Measurements from ENCODE around the gene ZNF396.

Gene ZNF396

GRCh38 chr18:35406666-35407065 lies 29.5 kb upstream of the ZNF396 start:
- Histone ChIP-seq H3K36me3 (ENCODE audit: insufficient read depth, low read length) (no peaks in the 10 kb centered on the region), H3K4me3 (ENCODE audit: low read length) (no peak overlapping the region), H3K4me1 (ENCODE audit: insufficient read depth, low read length) (no peaks in the 10 kb centered on the region), H2AFZ (ENCODE audit: low read depth, low read length) (no peak overlapping the region), H3K27me3 (ENCODE audit: insufficient read depth, low read length) (peaks cover 3% of the 10 kb centered on the region), H3K9me3 (ENCODE audit: low read length) (no peaks in the 10 kb centered on the region)

DNA sequence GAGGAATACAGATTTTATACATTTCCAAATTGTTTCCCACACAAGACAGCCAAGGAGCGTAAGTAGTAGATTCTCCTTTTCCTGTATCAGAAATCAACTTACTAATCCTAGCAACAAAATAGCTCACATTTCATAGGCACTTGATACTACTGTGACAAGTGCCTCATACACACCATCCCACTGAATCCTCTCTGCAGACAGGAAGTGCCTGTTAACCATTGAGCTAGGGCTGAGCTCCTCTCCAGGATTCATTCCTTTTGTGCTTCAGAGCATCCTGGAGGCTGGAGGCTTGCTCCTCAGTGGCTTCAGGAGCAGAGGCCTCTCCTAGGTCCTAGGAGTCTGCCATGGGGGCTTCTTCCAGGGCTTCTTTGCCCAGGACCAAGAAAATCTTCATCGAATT lies 20.8 kb upstream of the ZNF396 start:
- Histone ChIP-seq H3K4me1 (ENCODE audit: insufficient read depth, low read length) (peaks cover 2% of the 10 kb centered on the region), H2AFZ (ENCODE audit: low read depth, low read length) (no peak overlapping the region), H3K36me3 (ENCODE audit: insufficient read depth, low read length) (no peaks in the 10 kb centered on the region), H3K9me3 (ENCODE audit: low read length) (no peaks in the 10 kb centered on the region), H3K27me3 (ENCODE audit: insufficient read depth, low read length) (no peaks in the 10 kb centered on the region), H3K4me3 (ENCODE audit: low read length) (no peak overlapping the region)

- H3K4me3 ChIP-seq (ENCODE audit: low read length): no peak overlapping the region
- H3K27me3 ChIP-seq (ENCODE audit: insufficient read depth, low read length): no peaks in the 10 kb centered on the region
- no peaks in the 10 kb centered on the region for H3K36me3 ChIP-seq (ENCODE audit: insufficient read depth, low read length)
- H3K9me3 ChIP-seq (ENCODE audit: low read length): no peaks in the 10 kb centered on the region
- no peaks in the 10 kb centered on the region for H3K4me1 ChIP-seq (ENCODE audit: insufficient read depth, low read length)
- H2AFZ ChIP-seq (ENCODE audit: low read depth, low read length): no peak overlapping the region
These were observed 16.6 kb upstream of the ZNF396 start for GRCh38 chr18:35393716-35394115.

- no peaks in the 10 kb centered on the region for H3K36me3 ChIP-seq (ENCODE audit: insufficient read depth, low read length)
- no peak overlapping the region for H3K4me3 ChIP-seq (ENCODE audit: low read length)
- H3K9me3 ChIP-seq (ENCODE audit: low read length): no peaks in the 10 kb centered on the region
- no peak overlapping the region for H2AFZ ChIP-seq (ENCODE audit: low read depth, low read length)
- no peaks in the 10 kb centered on the region for H3K4me1 ChIP-seq (ENCODE audit: insufficient read depth, low read length)
- H3K27me3 ChIP-seq (ENCODE audit: insufficient read depth, low read length): no peaks in the 10 kb centered on the region
These were observed 15.2 kb upstream of the ZNF396 start for GRCh38 chr18:35392375-35392774.

DNA sequence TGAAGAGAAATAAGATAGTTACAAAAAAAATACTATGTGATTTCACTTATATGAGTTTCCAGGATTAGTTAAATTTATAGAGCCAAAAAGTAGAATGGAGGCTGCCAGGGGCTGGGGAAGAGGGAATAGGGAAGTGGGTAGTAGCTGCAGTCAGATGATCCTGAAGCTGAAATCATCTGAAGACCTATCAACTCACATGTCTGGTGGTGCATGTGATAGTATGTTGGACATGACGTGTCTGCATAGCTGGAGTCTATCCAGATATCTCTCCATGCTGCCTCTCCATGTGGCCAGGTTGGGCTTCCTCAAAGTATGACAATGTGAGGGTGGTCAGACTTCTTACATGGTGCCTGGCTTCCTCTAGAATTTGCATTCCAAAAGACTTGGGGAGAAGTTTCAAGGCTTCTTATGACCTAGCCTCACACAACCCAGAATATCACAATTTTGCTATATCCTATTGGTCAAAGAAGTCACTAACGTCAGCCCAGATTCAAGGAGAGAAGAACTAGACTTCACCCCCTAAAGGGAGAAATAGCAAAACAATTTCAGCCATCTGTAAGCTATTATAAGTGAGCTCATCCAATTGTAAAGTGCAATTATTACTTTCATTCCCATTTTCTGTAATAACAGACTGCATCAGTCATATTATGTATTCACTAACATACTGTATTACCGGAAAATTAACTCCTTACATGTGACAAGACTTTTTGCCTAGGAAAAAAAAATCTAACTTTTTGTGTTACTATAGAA lies 14.0 kb upstream of the ZNF396 start:
- no peaks in the 10 kb centered on the region for H3K36me3 ChIP-seq (ENCODE audit: insufficient read depth, low read length)
- H2AFZ ChIP-seq (ENCODE audit: low read depth, low read length): no peak overlapping the region
- H3K4me1 ChIP-seq (ENCODE audit: insufficient read depth, low read length): no peaks in the 10 kb centered on the region

DNA sequence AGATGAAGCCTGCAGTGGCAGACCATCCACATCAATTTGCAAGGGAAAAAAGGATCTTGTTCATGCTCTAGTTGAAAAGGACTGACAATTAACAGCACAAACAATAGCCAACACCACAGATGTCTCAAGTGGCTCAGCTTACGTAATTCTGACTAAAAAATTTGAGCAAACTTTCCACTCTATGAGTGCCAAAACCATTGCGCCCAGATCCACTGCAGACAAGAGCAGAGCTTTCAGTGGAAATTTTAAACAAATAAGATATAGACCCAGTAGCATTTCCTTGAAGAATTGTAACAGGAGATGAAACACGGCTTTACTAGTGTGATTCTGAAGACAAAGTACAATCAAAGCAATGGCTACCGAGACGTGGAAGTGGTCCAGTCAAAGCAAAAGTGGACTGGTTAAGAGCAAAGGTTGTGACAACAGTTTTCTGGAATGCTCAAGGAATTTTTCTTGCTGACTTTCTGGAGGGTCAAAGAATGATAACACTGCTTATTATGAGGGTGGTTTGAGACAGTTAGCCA lies 12.0 kb upstream of the ZNF396 start:
- Histone ChIP-seq H3K4me3 (ENCODE audit: low read length) (no peak overlapping the region), H3K27me3 (ENCODE audit: insufficient read depth, low read length) (no peaks in the 10 kb centered on the region), H2AFZ (ENCODE audit: low read depth, low read length) (no peak overlapping the region), H3K9me3 (ENCODE audit: low read length) (no peaks in the 10 kb centered on the region), H3K36me3 (ENCODE audit: insufficient read depth, low read length) (no peaks in the 10 kb centered on the region), H3K4me1 (ENCODE audit: insufficient read depth, low read length) (no peaks in the 10 kb centered on the region)

More for the DNA sequence above, 14.0 kb upstream of the ZNF396 start:
- Histone ChIP-seq H3K9me3 (ENCODE audit: low read length) (no peaks in the 10 kb centered on the region), H3K4me3 (ENCODE audit: low read length) (no peak overlapping the region), H3K27me3 (ENCODE audit: insufficient read depth, low read length) (no peaks in the 10 kb centered on the region)

GRCh38 chr18:35387152-35387571 lies 10.0 kb upstream of the ZNF396 start:
- no peak overlapping the region for H2AFZ ChIP-seq (ENCODE audit: low read depth, low read length)
- H3K4me1 ChIP-seq (ENCODE audit: insufficient read depth, low read length): no peaks in the 10 kb centered on the region
- H3K4me3 ChIP-seq (ENCODE audit: low read length): no peak overlapping the region

GRCh38 chr18:35386600-35387100 lies 9.5 kb upstream of the ZNF396 start:
- Histone ChIP-seq H3K27me3 (ENCODE audit: insufficient read depth, low read length) (no peaks in the 10 kb centered on the region), H2AFZ (ENCODE audit: low read depth, low read length) (no peak overlapping the region), H3K4me3 (ENCODE audit: low read length) (no peak overlapping the region), H3K9me3 (ENCODE audit: low read length) (no peaks in the 10 kb centered on the region), H3K36me3 (ENCODE audit: insufficient read depth, low read length) (no peaks in the 10 kb centered on the region), H3K4me1 (ENCODE audit: insufficient read depth, low read length) (no peaks in the 10 kb centered on the region)

More at GRCh38 chr18:35387152-35387571, 10.0 kb upstream of the ZNF396 start:
- Histone ChIP-seq H3K27me3 (ENCODE audit: insufficient read depth, low read length) (no peaks in the 10 kb centered on the region), H3K36me3 (ENCODE audit: insufficient read depth, low read length) (no peaks in the 10 kb centered on the region), H3K9me3 (ENCODE audit: low read length) (no peaks in the 10 kb centered on the region)

GRCh38 chr18:35383136-35383535 lies 6.0 kb upstream of the ZNF396 start:
- Histone ChIP-seq H3K36me3 (ENCODE audit: insufficient read depth, low read length) (no peaks in the 10 kb centered on the region), H2AFZ (ENCODE audit: low read depth, low read length) (no peak overlapping the region), H3K4me3 (ENCODE audit: low read length) (no peak overlapping the region), H3K9me3 (ENCODE audit: low read length) (no peaks in the 10 kb centered on the region), H3K4me1 (ENCODE audit: insufficient read depth, low read length) (no peaks in the 10 kb centered on the region), H3K27me3 (ENCODE audit: insufficient read depth, low read length) (peaks cover 7% of the 10 kb centered on the region)

DNA sequence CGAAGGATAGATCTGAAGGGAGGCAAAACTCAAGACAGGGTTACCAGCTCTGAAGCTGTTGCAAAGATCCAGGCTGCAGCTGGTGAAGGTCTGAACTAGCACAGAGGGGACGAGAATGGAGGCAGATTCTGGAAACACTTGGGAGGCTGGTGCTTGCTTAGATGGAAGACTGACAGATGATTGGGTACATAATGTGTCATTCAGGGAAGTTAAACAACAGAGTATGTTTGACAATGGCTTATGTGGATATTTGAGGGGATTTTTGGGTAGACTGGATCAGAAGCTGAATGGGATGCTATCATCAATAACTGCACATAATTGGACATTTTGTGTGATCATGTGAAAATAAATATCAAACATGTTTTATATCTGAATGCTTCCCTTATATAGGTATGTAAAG lies 2.3 kb upstream of the ZNF396 start:
- Histone ChIP-seq H3K36me3 (ENCODE audit: insufficient read depth, low read length) (no peaks in the 10 kb centered on the region), H2AFZ (ENCODE audit: low read depth, low read length) (no peak overlapping the region), H3K4me3 (ENCODE audit: low read length) (no peak overlapping the region), H3K4me1 (ENCODE audit: insufficient read depth, low read length) (no peaks in the 10 kb centered on the region), H3K27me3 (ENCODE audit: insufficient read depth, low read length) (peaks cover 7% of the 10 kb centered on the region), H3K9me3 (ENCODE audit: low read length) (no peaks in the 10 kb centered on the region)

DNA sequence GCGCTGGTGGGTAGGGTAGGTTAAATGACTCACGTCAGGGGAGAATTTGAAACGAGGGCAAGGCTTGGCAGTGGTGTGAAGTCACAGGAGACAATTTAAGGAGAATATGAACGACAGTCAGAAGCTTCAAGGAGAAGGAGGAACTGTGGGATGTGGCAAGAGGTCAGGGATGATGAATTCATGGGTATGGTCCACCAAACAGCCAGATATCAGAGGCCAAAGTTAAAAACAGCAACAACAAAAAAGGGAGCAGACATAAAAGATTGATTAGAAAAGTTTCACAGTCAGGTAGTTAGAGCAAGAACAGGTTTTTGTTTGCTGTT lies 1.4 kb upstream of the ZNF396 start:
- no peak overlapping the region for H3K4me3 ChIP-seq (ENCODE audit: low read length)
- no peaks in the 10 kb centered on the region for H3K9me3 ChIP-seq (ENCODE audit: low read length)
- H3K27me3 ChIP-seq (ENCODE audit: insufficient read depth, low read length): peaks cover 7% of the 10 kb centered on the region

DNA sequence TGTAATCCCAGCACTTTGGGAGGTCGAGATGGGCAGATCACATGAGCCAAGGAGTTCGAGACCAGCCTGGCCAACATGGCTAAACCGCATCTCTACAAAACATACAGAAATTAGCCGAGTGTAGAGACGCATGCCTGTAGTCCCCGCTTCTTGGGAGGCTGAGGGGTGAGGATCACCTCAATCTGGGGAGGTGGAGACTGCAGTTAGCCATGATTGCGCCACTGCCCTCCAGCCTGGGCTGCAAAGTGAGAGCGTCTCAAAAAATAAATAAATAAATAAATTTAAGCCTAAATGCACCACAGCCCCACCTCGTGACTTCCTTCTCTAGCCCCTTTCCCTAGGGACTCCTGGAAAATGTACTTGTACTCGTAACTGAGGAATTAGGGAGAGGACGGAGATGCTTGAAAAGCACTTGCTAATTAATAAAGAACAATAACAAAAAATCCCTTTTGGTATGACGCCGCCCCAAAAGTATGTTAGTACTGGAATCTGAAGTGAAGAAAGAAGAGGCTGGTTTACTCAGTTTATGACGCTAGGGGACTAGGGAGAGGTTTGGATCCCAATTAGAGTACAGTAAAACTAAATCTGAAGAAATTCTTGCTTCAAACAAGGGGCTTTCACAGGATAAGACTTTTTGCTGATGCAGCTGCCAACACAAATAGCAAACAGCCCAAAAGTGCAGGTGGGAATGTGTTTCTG lies 887 bp upstream of the ZNF396 start:
- Histone ChIP-seq H3K36me3 (ENCODE audit: insufficient read depth, low read length) (no peaks in the 10 kb centered on the region), H3K27me3 (ENCODE audit: insufficient read depth, low read length) (peaks cover 7% of the 10 kb centered on the region), H3K4me1 (ENCODE audit: insufficient read depth, low read length) (no peaks in the 10 kb centered on the region), H3K9me3 (ENCODE audit: low read length) (no peaks in the 10 kb centered on the region), H3K4me3 (ENCODE audit: low read length) (no peak overlapping the region), H2AFZ (ENCODE audit: low read depth, low read length) (no peak overlapping the region)

More for the DNA sequence above, 1.4 kb upstream of the ZNF396 start:
- no peaks in the 10 kb centered on the region for H3K36me3 ChIP-seq (ENCODE audit: insufficient read depth, low read length)
- H2AFZ ChIP-seq (ENCODE audit: low read depth, low read length): no peak overlapping the region
- H3K4me1 ChIP-seq (ENCODE audit: insufficient read depth, low read length): no peaks in the 10 kb centered on the region

DNA sequence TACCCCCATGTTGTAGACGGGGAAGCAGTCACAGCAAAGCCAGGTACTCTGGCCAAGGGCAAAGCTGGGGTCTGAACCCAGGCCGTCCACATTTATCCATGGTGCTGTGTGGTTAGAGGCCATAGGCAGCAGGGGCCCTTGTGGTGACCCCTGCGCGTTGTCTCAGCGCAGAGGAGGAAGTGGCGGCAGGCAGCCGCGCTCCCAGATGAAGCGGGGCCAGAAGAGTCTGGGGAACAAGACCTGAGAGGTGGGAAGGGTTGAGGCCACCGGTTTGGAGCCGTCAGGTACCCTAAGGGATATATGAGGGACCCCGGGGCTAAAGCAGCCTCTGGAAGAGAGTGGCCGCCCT lies 770 bp downstream of the ZNF396 start:
- no peaks in the 10 kb centered on the region for H3K9me3 ChIP-seq (ENCODE audit: low read length)
- H2AFZ ChIP-seq (ENCODE audit: low read depth, low read length): peak overlapping the region; percentile 96
- peaks cover 7% of the 10 kb centered on the region for H3K27me3 ChIP-seq (ENCODE audit: insufficient read depth, low read length)
- peak overlapping the region; percentile 63 for H3K4me3 ChIP-seq (ENCODE audit: low read length)
- H3K4me1 ChIP-seq (ENCODE audit: insufficient read depth, low read length): no peaks in the 10 kb centered on the region
- no peaks in the 10 kb centered on the region for H3K36me3 ChIP-seq (ENCODE audit: insufficient read depth, low read length)
